Measurements from ENCODE around the gene TXLNG. TPM values are rescaled to one million over a fixed set of nuclear protein-coding genes. Genes with fewer than 3 reads are reported as not detected.

Gene TXLNG
- 9.8 to 18.1 TPM (median 15.6 TPM) in 5 replicates for total RNA-seq (2022; extraction: Qiagen RNA extraction; ENCODE audit: low read depth)

DNA sequence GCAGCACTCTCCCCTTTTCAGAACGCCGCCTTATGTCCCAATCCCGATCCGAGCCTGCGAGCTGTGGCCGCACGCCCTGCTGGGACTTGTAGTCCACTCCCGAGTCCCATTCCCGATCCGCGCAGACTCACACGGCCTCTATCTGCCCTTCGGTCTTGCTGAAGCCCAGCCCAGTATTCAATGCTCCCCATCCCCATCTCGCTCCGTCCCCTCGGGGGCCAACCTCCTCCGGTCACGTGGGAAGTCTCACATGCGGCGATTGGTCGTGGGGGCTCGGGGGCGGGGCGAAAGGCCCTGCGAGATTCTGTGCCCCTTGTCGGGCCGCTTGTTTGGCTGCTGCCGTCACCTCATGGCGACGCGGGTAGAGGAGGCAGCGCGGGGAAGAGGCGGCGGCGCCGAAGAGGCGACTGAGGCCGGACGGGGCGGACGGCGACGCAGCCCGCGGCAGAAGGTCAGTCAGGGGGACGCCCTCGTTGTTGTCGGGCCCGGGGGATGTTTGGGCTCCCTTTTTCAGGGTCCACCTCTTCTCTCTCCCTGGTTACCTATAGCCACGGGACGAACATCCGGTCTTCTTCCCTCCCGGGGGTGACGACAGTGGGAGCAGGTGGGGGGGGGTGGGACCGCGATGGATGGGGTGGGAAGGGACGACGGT lies at the start of gene TXLNG:
TSS of gene TXLNG (plus strand) at position 328 of the 652 bp plus-strand sequence. CDS start at position 350, 22 bp downstream.

GRCh38 chrX:16870095-16870861 lies 84.0 kb downstream of the TXLNG start, which contains the start of gene RBBP7:
TSS of gene RBBP7 (minus strand) at chrX:16870362. CDS start at chrX:16870053, 309 bp downstream.

Other genes with a start within 250 kb of the TXLNG start
- gene S100G, start 136.3 kb upstream of the TXLNG start, total RNA-seq (2022; extraction: Qiagen RNA extraction; ENCODE audit: low read depth) = not detected in 5 replicates
- gene CTPS2, start 73.8 kb upstream of the TXLNG start, total RNA-seq (2022; extraction: Qiagen RNA extraction; ENCODE audit: low read depth) = 7.8 to 10.7 TPM (median 10.5 TPM) in 5 replicates
- 18.3 to 24.0 TPM (median 23.2 TPM) in 5 replicates for gene SYAP1, start 66.9 kb upstream of the TXLNG start, total RNA-seq (2022; extraction: Qiagen RNA extraction; ENCODE audit: low read depth)
- gene RBBP7, start 83.9 kb downstream of the TXLNG start, total RNA-seq (2022; extraction: Qiagen RNA extraction; ENCODE audit: low read depth) = 156 to 183 TPM (median 165 TPM) in 5 replicates
- gene REPS2, start 160.2 kb downstream of the TXLNG start, total RNA-seq (2022; extraction: Qiagen RNA extraction; ENCODE audit: low read depth) = 0.32 to 0.80 TPM (median 0.56 TPM) in 5 replicates